ENCODE data around the gene PEDS1. TPM values are rescaled to one million over a fixed set of nuclear protein-coding genes. Genes with fewer than 3 reads are reported as not detected.

PEDS1 gene
- total RNA-seq, result 9.4 and 10.5 TPM in 2 replicates

GRCh38 chr20:50153500-50154377 is at the start of gene PEDS1:
TSS of gene PEDS1 (minus strand) at chr20:50153723. CDS start at chr20:50153637, 86 bp downstream.

GRCh38 chr20:50190251-50191064 is 36.9 kb upstream of the PEDS1 start, which contains the start of gene CEBPB:
TSS of gene CEBPB (plus strand) at chr20:50190830. CDS start at chr20:50191034, 204 bp downstream.

GRCh38 chr20:50112512-50113419 is 40.8 kb downstream of the PEDS1 start, which contains the start of gene UBE2V1:
TSS of gene UBE2V1 (minus strand) at chr20:50113150. CDS start at chr20:50113128, 22 bp downstream.

Other genes starting within 250 kb of the PEDS1 start
- gene SPATA2, start 238.2 kb downstream of the PEDS1 start, total RNA-seq, result 1.1 and 1.2 TPM in 2 replicates
- 105 and 155 TPM in 2 replicates for gene RNF114, start 217.3 kb downstream of the PEDS1 start, total RNA-seq
- gene SNAI1, start 170.7 kb downstream of the PEDS1 start, total RNA-seq, result 0.11 and 0.12 TPM in 2 replicates
- gene UBE2V1, start 40.6 kb downstream of the PEDS1 start, total RNA-seq, result 26.2 and 32.4 TPM in 2 replicates
- 145 and 164 TPM in 2 replicates for gene CEBPB, start 37.1 kb upstream of the PEDS1 start, total RNA-seq

Measured in uterine smooth muscle cell (primary cell).